Aorta (tissue), 5 donors: Measurements from ENCODE around the gene EIF2B5. TPM values are rescaled to one million over a fixed set of nuclear protein-coding genes. Genes with fewer than 3 reads are reported as not detected.

ENCODE experiments used
- ATAC-seq: fragments of 200-7000 bp; cut with Tn5 transposase; one replicate; pipeline ENCODE4 v1.9.1; 2022; ENCODE audit warnings: moderate library complexity; ENCODE audit not compliant: low FRiP score
- DNase-seq, 2 donors: peaks; one replicate each; pipeline ENCODE4 v3.0.0-alpha.2; 2020
- H3K27ac ChIP-seq, 2 donors: one replicate each; pipeline ENCODE4 v1.5.1; 2013; ENCODE audit warnings: low read length in 2 of 2, mild to moderate bottlenecking in 2 of 2, moderate library complexity in 2 of 2, control low read depth in 1 of 2, inconsistent platforms in 1 of 2, low read depth in 1 of 2
- H3K27me3 ChIP-seq, 2 donors: one replicate each; pipeline ENCODE4 v1.6.1; 2013; ENCODE audit warnings: control low read depth in 1 of 2, low read length in 1 of 2, mild to moderate bottlenecking in 1 of 2, moderate library complexity in 1 of 2; ENCODE audit not compliant: insufficient read depth in 2 of 2, control insufficient read depth in 1 of 2
- H3K36me3 ChIP-seq, 2 donors: one replicate each; pipeline ENCODE4 v1.6.1; 2013; ENCODE audit warnings: control low read depth in 1 of 2, low read length in 1 of 2, mild to moderate bottlenecking in 1 of 2; ENCODE audit not compliant: insufficient read depth in 2 of 2, control insufficient read depth in 1 of 2
- H3K4me1 ChIP-seq, 2 donors: one replicate each; pipeline ENCODE4 v1.6.1; 2013; ENCODE audit warnings: low read length in 2 of 2, control low read depth in 1 of 2, mild to moderate bottlenecking in 1 of 2, moderate library complexity in 1 of 2; ENCODE audit not compliant: insufficient read depth in 2 of 2, control insufficient read depth in 1 of 2
- H3K4me3 ChIP-seq, 2 donors: one replicate each; pipeline ENCODE4 v1.5.1; 2013; ENCODE audit warnings: low read length in 2 of 2, control low read depth in 1 of 2, mild to moderate bottlenecking in 1 of 2
- H3K9me3 ChIP-seq: one replicate; pipeline ENCODE4 v1.6.1; 2013; ENCODE audit warnings: mild to moderate bottlenecking, low read length; ENCODE audit not compliant: control insufficient read depth
- WGBS, 2 donors: extraction: QIAGEN DNeasy Blood & Tissue Kit; methylation state at CpG; one replicate each; pipeline ENCODE4 v1.1.7; 2013; 5-methylcytosine and 5-hydroxymethylcytosine counted together
- intact Hi-C, 2 donors: fragments of 100-400 bp; cut with DNase I; formaldehyde crosslinking; loops; one replicate each; pipeline versions ENCODE4 v1.14.2 to v1.15.0; 2022
- polyA plus RNA-seq, 2 donors: library from polyadenylated mRNA; stranded (reverse); fragments of 200-250 nt; gene quantifications; one replicate each; pipeline ENCODE4 v1.2.3, GENCODE V29; 2013
- total RNA-seq, 2 donors: library from RNA; stranded (reverse); fragmentation: NEBNext Ultra II Directional; extraction: Animal tissue kit (Norgen Biotek cat#: 25700); gene quantifications; one replicate each; pipeline ENCODE4 v1.2.1, GENCODE V29; 2021
- donor health status: healthy with polysubstance abuse.
- donor health status: Bipolar disorder and iron deficiency.
- donor health status: DM: no; HTN: no; CAD: no.
- donor health status: DM: no; HTN: no; CAD: no.
- donor health status: DM: yes; HTN: yes; CAD: no.

Gene EIF2B5
- total and polyA plus RNA-seq, 4 donors, result 24.3 to 53.1 (median 32.5) TPM

- ATAC-seq, result no peak
- Histone ChIP-seq H3K9me3 (no peaks in the 10 kb centered on the region), H3K27ac (no peak overlapping the region), H3K4me3 (no peak overlapping the region), H3K36me3 (peaks cover 5 to 15% of the 10 kb centered on the region in 2 donors), H3K27me3 (no peaks in the 10 kb centered on the region), H3K4me1 (no peaks in the 10 kb centered on the region)
- WGBS, 2 donors, result 88 to 90% methylated on average over 17 of the region's 17 CpGs
- DNase-seq, result no peak
- intact Hi-C loops, result loop anchor here (5.0 kb wide), 3 partner anchors 41 to 109 kb away; partner anchors contain the start of genes EIF2B5 (in 1 of the 2) and PSMD2 (in 1 of the 2)
Observed at GRCh38 chr3:184188080-184188479, 52.9 kb downstream of the EIF2B5 start.

DNA sequence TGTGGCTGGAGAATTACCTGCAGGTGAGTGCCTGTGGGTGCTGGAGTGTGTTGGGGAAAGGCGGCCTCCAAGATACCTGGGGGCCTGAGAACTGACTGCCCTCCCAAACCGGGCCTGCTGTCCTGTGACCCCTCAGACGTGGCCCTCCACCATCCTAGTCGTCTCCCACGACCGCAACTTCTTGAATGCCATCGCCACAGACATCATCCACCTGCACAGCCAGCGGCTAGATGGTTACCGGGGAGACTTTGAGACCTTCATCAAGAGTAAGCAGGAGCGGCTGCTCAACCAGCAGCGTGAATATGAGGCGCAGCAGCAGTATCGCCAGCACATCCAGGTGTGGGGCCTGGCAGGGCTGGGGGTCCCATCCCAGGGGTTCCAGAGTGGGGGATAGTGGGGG, 54.3 kb downstream of the EIF2B5 start:
- Histone ChIP-seq H3K36me3 (peaks cover 5 to 20% of the 10 kb centered on the region in 2 donors), H3K4me3 (no peak overlapping the region), H3K27ac (no peak overlapping the region), H3K4me1 (no peaks in the 10 kb centered on the region), H3K27me3 (no peaks in the 10 kb centered on the region), H3K9me3 (no peaks in the 10 kb centered on the region)
- no peak for ATAC-seq
- no peak for DNase-seq
- intact Hi-C loops, result loop anchor here (5.0 kb wide), 3 partner anchors 42 to 108 kb away; partner anchors contain the start of genes EIF2B5 (in 1 of the 2) and PSMD2 (in 1 of the 2)
- WGBS, 2 donors, result 92% methylated on average over 13 of the region's 13 CpGs

GRCh38 chr3:184192889-184193288, 57.7 kb downstream of the EIF2B5 start:
- H3K36me3 ChIP-seq, result peaks cover 5 to 23% of the 10 kb centered on the region in 2 donors

GRCh38 chr3:184193991-184194539, 58.9 kb downstream of the EIF2B5 start:
- Histone ChIP-seq H3K9me3 (no peaks in the 10 kb centered on the region), H3K4me1 (no peaks in the 10 kb centered on the region), H3K4me3 (no peak overlapping the region), H3K27me3 (no peaks in the 10 kb centered on the region), H3K27ac (no peak overlapping the region), H3K36me3 (peaks cover 5 to 23% of the 10 kb centered on the region in 2 donors)
- intact Hi-C loops, result no loop called here
- no peak for ATAC-seq
- no peak for DNase-seq
- WGBS, 2 donors, result 81 to 85% methylated on average over 9 of the region's 9 CpGs

More at GRCh38 chr3:184192889-184193288, 57.7 kb downstream of the EIF2B5 start:
- Histone ChIP-seq H3K4me3 (no peak overlapping the region), H3K4me1 (no peaks in the 10 kb centered on the region), H3K9me3 (no peaks in the 10 kb centered on the region), H3K27ac (no peak overlapping the region), H3K27me3 (no peaks in the 10 kb centered on the region)
- WGBS, 2 donors, result 93 to 94% methylated on average over 10 of the region's 10 CpGs
- no peak for DNase-seq
- ATAC-seq, result no peak
- intact Hi-C loops, result no loop called here

Other genes with a start within 250 kb of the EIF2B5 start
- gene ABCC5, start 117.5 kb upstream of the EIF2B5 start, total RNA-seq, result 10 to 100 TPM; 18.9 to 49.6 TPM
- gene ABCC5, start 117.5 kb upstream of the EIF2B5 start, polyA plus RNA-seq, result 10 to 100 TPM; 13.0 to 33.8 TPM
- gene HTR3D, start 103.6 kb upstream of the EIF2B5 start, total RNA-seq, result not detected
- not detected for gene HTR3D, start 103.6 kb upstream of the EIF2B5 start, polyA plus RNA-seq
- gene HTR3C, start 82.3 kb upstream of the EIF2B5 start, total RNA-seq, result not detected
- not detected for gene HTR3C, start 82.3 kb upstream of the EIF2B5 start, polyA plus RNA-seq
- gene HTR3E, start 38.3 kb upstream of the EIF2B5 start, total RNA-seq, result not detected
- gene HTR3E, start 38.3 kb upstream of the EIF2B5 start, polyA plus RNA-seq, result not detected
- 10 to 100 TPM; 66.7 to 77.1 TPM for gene DVL3, start 20.0 kb downstream of the EIF2B5 start, total RNA-seq
- gene DVL3, start 20.0 kb downstream of the EIF2B5 start, polyA plus RNA-seq, result 10 to 100 TPM; 13.5 to 55.6 TPM
- 100 to 1,000 TPM; 249 to 250 TPM for gene AP2M1, start 39.5 kb downstream of the EIF2B5 start, total RNA-seq
- gene AP2M1, start 39.5 kb downstream of the EIF2B5 start, polyA plus RNA-seq, result 100 to 1,000 TPM; 234 to 237 TPM
- 10 to 100 TPM; 44.1 to 57.1 TPM for gene ABCF3, start 50.8 kb downstream of the EIF2B5 start, total RNA-seq
- gene ABCF3, start 50.8 kb downstream of the EIF2B5 start, polyA plus RNA-seq, result 10 to 100 TPM; 30.1 to 75.6 TPM
- gene VWA5B2, start 94.2 kb downstream of the EIF2B5 start, total RNA-seq, result not detected
- gene VWA5B2, start 94.2 kb downstream of the EIF2B5 start, polyA plus RNA-seq, result under 1 TPM in 1 of 2 donors, not detected in 1; 0.10 TPM
- 10 to 100 TPM; 19.4 to 23.9 TPM for gene ALG3, start 113.6 kb downstream of the EIF2B5 start, total RNA-seq
- gene ALG3, start 113.6 kb downstream of the EIF2B5 start, polyA plus RNA-seq, result 10 to 100 TPM; 12.5 to 30.7 TPM
- 1 to 10 TPM; 1.5 to 1.8 TPM for gene EEF1AKMT4, start 114.3 kb downstream of the EIF2B5 start, total RNA-seq
- 1 to 10 TPM in 1 of 2 donors, under 1 TPM in 1; 0.41 to 3.0 TPM for gene EEF1AKMT4, start 114.3 kb downstream of the EIF2B5 start, polyA plus RNA-seq
- gene CAMK2N2, start 126.2 kb downstream of the EIF2B5 start, total RNA-seq, result under 1 TPM; 0.26 to 0.36 TPM
- gene CAMK2N2, start 126.2 kb downstream of the EIF2B5 start, polyA plus RNA-seq, result not detected
- not detected for gene ECE2, start 140.7 kb downstream of the EIF2B5 start, total RNA-seq
- not detected for gene ECE2, start 140.7 kb downstream of the EIF2B5 start, polyA plus RNA-seq
- 100 to 1,000 TPM; 139 to 143 TPM for gene PSMD2, start 163.9 kb downstream of the EIF2B5 start, total RNA-seq
- gene PSMD2, start 163.9 kb downstream of the EIF2B5 start, polyA plus RNA-seq, result 100 to 1,000 TPM; 116 to 139 TPM
- gene EIF4G1, start 179.2 kb downstream of the EIF2B5 start, total RNA-seq, result 100 to 1,000 TPM; 234 to 285 TPM
- 100 to 1,000 TPM in 1 of 2 donors, 10 to 100 TPM in 1; 72.8 to 140 TPM for gene EIF4G1, start 179.2 kb downstream of the EIF2B5 start, polyA plus RNA-seq
- gene FAM131A, start 202.2 kb downstream of the EIF2B5 start, total RNA-seq, result 10 to 100 TPM; 28.2 to 40.6 TPM
- 10 to 100 TPM; 10.6 to 27.1 TPM for gene FAM131A, start 202.2 kb downstream of the EIF2B5 start, polyA plus RNA-seq
- 1 to 10 TPM; 4.1 to 6.5 TPM for gene CLCN2, start 226.2 kb downstream of the EIF2B5 start, total RNA-seq
- gene CLCN2, start 226.2 kb downstream of the EIF2B5 start, polyA plus RNA-seq, result 10 to 100 TPM in 1 of 2 donors, 1 to 10 TPM in 1; 4.3 to 14.5 TPM
- gene POLR2H, start 226.4 kb downstream of the EIF2B5 start, total RNA-seq, result 10 to 100 TPM; 43.9 to 59.3 TPM
- 100 to 1,000 TPM in 1 of 2 donors, 10 to 100 TPM in 1; 55.3 to 151 TPM for gene POLR2H, start 226.4 kb downstream of the EIF2B5 start, polyA plus RNA-seq
- gene THPO, start 242.8 kb downstream of the EIF2B5 start, total RNA-seq, result 1 to 10 TPM in 1 of 2 donors, under 1 TPM in 1; 0.65 to 1.2 TPM
- under 1 TPM; 0.15 to 0.75 TPM for gene THPO, start 242.8 kb downstream of the EIF2B5 start, polyA plus RNA-seq
- 10 to 100 TPM; 12.0 to 46.5 TPM for gene CHRD, start 244.7 kb downstream of the EIF2B5 start, total RNA-seq
- 10 to 100 TPM in 1 of 2 donors, under 1 TPM in 1; 0.38 to 11.9 TPM for gene CHRD, start 244.7 kb downstream of the EIF2B5 start, polyA plus RNA-seq